Endothelial cell (in vitro differentiated cells): ENCODE measurements around the gene PNLDC1. TPM values are rescaled to one million over a fixed set of nuclear protein-coding genes. Genes with fewer than 3 reads are reported as not detected.
A peak's percentile ranks its signal among the peaks of the same experiment; 100 is the strongest.

ENCODE experiments used
- DNase-seq: peaks from one replicate; pipeline ENCODE4 v3.0.0; 2021; ENCODE audit warnings: low spot score
- H3K27ac Mint-ChIP-seq: one replicate; pipeline ENCODE4 v1.8.0; 2021; ENCODE audit warnings: mixed read lengths, inconsistent platforms; ENCODE audit not compliant: unreplicated experiment
- H3K27me3 Mint-ChIP-seq: one replicate; pipeline ENCODE4 v1.8.0; 2021; ENCODE audit warnings: mild to moderate bottlenecking, moderate library complexity, mixed read lengths, inconsistent platforms; ENCODE audit not compliant: unreplicated experiment
- H3K36me3 Mint-ChIP-seq: one replicate; pipeline ENCODE4 v1.8.0; 2021; ENCODE audit warnings: mild to moderate bottlenecking, low read depth, mixed read lengths, inconsistent platforms; ENCODE audit not compliant: unreplicated experiment
- H3K4me1 Mint-ChIP-seq: one replicate; pipeline ENCODE4 v1.8.0; 2021; ENCODE audit warnings: mild to moderate bottlenecking, mixed read lengths, inconsistent platforms; ENCODE audit not compliant: unreplicated experiment
- H3K4me3 Mint-ChIP-seq: one replicate; pipeline ENCODE4 v1.8.0; 2021; ENCODE audit warnings: mild to moderate bottlenecking, mixed read lengths, inconsistent platforms; ENCODE audit not compliant: unreplicated experiment
- H3K9me3 Mint-ChIP-seq: one replicate; pipeline ENCODE4 v1.8.0; 2021; ENCODE audit warnings: mixed read lengths, inconsistent platforms; ENCODE audit not compliant: unreplicated experiment
- total RNA-seq: library from RNA; stranded (reverse); fragmentation: NEBNext Ultra II Directional; extraction: Animal tissue kit (Norgen Biotek cat#: 25700); gene quantifications from one replicate; pipeline ENCODE4 v1.2.1, GENCODE V29; 2021; ENCODE audit not compliant: unreplicated experiment
- TF ChIP-seq, protein P1 (sequence below): fragments of 200-600 bp; sonication (generic); IDR thresholded peaks from one replicate; pipeline ENCODE4 v1.5.0; 2021; ENCODE audit warnings: antibody characterized with exemption; ENCODE audit not compliant: unreplicated experiment

Gene PNLDC1
- total RNA-seq, 1 donor from 2014 or later = not detected

GRCh38 chr6:159754959-159755914 is 44.8 kb upstream of the PNLDC1 start:
- no peak for DNase-seq
- peaks cover 10% of the 10 kb centered on the region for H3K4me1 Mint-ChIP-seq
- TF ChIP-seq, protein P1, sequence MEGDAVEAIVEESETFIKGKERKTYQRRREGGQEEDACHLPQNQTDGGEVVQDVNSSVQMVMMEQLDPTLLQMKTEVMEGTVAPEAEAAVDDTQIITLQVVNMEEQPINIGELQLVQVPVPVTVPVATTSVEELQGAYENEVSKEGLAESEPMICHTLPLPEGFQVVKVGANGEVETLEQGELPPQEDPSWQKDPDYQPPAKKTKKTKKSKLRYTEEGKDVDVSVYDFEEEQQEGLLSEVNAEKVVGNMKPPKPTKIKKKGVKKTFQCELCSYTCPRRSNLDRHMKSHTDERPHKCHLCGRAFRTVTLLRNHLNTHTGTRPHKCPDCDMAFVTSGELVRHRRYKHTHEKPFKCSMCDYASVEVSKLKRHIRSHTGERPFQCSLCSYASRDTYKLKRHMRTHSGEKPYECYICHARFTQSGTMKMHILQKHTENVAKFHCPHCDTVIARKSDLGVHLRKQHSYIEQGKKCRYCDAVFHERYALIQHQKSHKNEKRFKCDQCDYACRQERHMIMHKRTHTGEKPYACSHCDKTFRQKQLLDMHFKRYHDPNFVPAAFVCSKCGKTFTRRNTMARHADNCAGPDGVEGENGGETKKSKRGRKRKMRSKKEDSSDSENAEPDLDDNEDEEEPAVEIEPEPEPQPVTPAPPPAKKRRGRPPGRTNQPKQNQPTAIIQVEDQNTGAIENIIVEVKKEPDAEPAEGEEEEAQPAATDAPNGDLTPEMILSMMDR = no peak
- peaks cover 24% of the 10 kb centered on the region for H3K36me3 Mint-ChIP-seq
- no peaks in the 10 kb centered on the region for H3K9me3 Mint-ChIP-seq
- H3K4me3 Mint-ChIP-seq = peak overlapping the region; percentile 70
- H3K27me3 Mint-ChIP-seq = peaks cover 3% of the 10 kb centered on the region
- H3K27ac Mint-ChIP-seq = peak overlapping the region; percentile 26

DNA sequence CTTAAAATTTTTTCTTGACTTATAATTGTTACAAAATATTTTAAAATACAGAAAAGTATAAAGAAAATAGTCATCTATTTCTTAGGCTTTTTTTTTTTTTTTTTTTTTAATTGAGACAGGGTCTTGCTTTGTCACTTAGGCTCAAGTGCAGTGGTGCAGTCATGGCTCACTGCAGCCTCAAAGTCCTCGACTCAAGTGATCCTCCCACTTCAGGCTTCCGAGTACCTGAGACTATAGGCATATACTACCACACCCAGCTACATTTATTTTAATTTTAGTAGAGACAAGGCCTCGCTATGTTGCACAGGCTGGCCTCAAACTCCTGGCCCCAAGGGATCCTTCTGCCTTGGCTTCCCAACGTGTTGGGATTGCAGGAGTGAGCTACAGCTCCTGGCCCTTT is 43.6 kb upstream of the PNLDC1 start:
- H3K27ac Mint-ChIP-seq = no peak overlapping the region
- no peaks in the 10 kb centered on the region for H3K9me3 Mint-ChIP-seq
- H3K36me3 Mint-ChIP-seq = peaks cover 24% of the 10 kb centered on the region

DNA sequence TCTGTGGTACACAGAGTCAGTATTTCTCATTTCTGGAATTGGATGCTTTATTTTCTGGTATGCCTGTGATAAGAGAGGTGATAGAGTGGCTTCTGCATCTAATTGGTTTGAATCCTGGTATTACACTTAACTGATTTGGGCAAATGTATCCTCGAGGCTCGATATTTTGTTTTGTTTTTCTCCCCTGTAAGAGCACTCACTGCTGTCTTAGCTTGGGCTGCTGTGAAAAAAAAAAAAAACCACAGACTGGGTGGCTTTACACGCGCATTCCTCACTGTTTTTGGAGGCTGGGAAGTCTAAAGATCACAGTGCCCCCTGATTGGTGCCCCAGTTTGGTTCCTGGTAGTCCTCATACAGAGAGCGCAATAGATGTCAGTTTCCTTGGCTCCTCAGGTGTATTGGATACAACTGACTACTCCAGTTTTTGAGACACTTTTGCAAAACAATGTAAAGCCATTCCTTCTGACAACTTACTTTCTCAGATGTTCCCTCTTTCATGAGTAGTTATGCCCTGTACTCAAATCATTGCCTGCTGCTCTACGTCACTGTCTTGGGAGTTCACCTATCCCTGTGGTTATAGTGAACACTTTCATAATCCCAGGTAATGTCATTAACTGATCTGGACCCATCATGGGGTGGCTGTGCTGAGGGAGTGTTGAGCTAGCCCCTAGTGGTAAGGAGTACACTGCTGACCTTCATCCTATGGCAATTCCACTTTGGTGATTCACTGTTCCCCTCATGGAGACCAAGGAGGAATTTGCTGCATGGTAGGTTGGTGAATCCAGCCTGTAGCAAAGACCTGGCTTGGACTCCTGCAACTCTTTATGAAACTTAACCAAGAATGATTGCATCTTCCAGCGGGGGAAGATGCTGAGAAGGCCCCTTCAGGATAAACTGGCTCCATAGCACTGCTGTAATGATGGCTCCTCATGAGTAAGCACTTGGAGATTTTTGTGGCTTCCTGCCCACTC is 41.8 kb upstream of the PNLDC1 start:
- Mint-ChIP-seq H3K27me3 (peaks cover 16% of the 10 kb centered on the region), H3K36me3 (peaks cover 29% of the 10 kb centered on the region), H3K4me3 (peak overlapping the region; percentile 38)

More for the DNA sequence above, 43.6 kb upstream of the PNLDC1 start:
- H3K4me1 Mint-ChIP-seq = peaks cover 22% of the 10 kb centered on the region
- H3K27me3 Mint-ChIP-seq = peaks cover 10% of the 10 kb centered on the region
- H3K4me3 Mint-ChIP-seq = no peak overlapping the region
- TF ChIP-seq, protein P1 = no peak
- DNase-seq = no peak

GRCh38 chr6:159759645-159760044 is 40.4 kb upstream of the PNLDC1 start:
- Mint-ChIP-seq H3K27ac (peak overlapping the region; percentile 99), H3K9me3 (no peaks in the 10 kb centered on the region), H3K27me3 (peaks cover 16% of the 10 kb centered on the region), H3K36me3 (peaks cover 31% of the 10 kb centered on the region), H3K4me3 (peak overlapping the region; percentile 54), H3K4me1 (peaks cover 29% of the 10 kb centered on the region)
- no peak for DNase-seq
- TF ChIP-seq, protein P1 = no peak

More for the DNA sequence above, 41.8 kb upstream of the PNLDC1 start:
- DNase-seq = no peak
- TF ChIP-seq, protein P1 = no peak
- Mint-ChIP-seq H3K4me1 (peaks cover 28% of the 10 kb centered on the region), H3K9me3 (no peaks in the 10 kb centered on the region), H3K27ac (peak overlapping the region; percentile 52)
